GM18951 (cell line): ENCODE data around the gene IRF7.

Source experiments
- POLR2A ChIP-seq: IDR thresholded peaks from 4 replicates; pipeline ENCODE4 v1.6.1; 2011; ENCODE audit warnings: mild to moderate bottlenecking; ENCODE audit not compliant: insufficient read length, insufficient read depth; ENCODE audit errors: extremely low read depth
- in situ Hi-C: fragments of 300-500 bp; cut with MboI; formaldehyde crosslinking; loops from one replicate; pipeline ENCODE4 v1.12.0; 2022; ENCODE audit warnings: low sequenced_read_pairs, mixed read lengths, inconsistent platforms; ENCODE audit not compliant: unreplicated experiment

IRF7 gene

DNA sequence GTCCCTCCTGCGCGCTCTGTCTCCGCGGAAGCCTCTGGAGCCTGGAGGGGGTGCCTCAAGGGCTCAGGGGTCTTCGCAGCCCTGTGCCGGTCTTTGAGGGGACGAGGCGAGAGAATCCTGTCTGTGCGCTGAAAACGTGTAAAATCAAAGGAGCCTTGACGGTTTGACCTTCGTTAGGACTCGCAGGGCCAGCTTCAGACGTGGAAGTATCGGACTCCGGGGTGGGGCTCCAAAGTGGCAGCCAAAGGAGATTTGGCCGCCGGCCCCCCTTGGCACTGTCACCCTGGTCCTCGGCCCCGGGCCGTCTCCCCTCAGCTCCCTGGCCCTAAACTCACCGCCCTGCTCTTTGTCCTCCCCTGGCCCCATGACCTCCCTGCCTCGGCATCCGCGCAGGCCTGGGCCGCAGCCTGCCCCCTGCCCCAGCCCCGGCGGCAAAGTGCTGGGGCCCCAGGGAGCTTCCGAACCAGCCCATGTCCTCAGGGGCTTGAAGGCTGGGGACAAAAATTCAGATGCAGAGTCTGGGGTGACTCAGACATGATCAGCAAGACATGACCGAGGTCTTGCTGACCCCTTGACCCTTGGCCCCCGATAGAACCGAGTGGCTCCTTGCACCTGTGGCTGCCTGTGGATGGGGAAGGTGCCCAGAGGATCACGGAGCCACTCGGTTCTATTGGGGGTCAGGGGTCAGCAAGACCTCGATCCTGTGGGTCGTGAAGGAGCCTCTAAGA is 46.4 kb downstream of the IRF7 start:
- no peak for TF ChIP-seq POLR2A
- in situ Hi-C loops: no loop called here

DNA sequence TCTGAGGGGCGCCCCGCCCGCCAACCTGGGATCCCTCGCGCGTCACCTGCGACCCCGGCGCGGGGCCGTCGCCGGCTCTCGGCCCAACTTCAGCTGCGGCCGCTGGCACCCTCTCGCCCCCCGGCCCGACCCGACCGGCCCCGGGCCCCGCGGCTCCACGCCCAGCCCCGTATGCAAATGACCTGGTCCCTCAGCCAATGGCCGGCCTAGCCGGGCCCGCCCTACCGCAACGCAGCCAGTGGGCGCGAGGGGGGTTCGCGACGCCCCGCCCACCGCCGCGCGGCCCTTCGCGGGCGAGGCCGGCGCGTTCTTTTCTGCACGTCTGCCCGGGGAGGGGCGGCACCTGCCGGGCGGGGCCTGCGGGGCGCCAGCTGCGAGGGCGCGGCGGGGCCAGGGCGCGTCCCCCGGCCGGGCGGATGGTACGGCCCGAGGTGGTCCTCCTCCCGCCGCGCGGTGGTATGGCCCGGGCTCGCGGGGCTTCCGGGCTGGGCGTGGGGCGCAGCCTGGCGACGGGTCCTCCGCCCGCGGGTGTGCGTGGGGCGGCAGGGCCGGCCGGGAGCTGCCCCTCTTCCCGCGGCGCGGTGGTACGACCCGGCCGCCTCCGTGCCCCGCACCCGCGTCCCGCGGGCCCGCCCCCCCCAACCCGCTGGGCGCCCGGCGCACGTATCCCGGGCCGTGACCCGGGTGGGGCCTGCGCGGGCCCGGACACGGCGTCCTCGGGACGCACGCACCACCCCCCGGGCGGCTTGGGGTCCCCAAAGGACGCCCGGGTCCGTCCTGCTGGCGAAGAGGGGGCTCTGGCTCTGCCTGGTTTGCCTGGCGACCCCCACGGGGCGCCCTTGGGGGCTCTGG is 47.2 kb downstream of the IRF7 start:
- in situ Hi-C loops: no loop called here
- TF ChIP-seq POLR2A: peak; percentile 77

DNA sequence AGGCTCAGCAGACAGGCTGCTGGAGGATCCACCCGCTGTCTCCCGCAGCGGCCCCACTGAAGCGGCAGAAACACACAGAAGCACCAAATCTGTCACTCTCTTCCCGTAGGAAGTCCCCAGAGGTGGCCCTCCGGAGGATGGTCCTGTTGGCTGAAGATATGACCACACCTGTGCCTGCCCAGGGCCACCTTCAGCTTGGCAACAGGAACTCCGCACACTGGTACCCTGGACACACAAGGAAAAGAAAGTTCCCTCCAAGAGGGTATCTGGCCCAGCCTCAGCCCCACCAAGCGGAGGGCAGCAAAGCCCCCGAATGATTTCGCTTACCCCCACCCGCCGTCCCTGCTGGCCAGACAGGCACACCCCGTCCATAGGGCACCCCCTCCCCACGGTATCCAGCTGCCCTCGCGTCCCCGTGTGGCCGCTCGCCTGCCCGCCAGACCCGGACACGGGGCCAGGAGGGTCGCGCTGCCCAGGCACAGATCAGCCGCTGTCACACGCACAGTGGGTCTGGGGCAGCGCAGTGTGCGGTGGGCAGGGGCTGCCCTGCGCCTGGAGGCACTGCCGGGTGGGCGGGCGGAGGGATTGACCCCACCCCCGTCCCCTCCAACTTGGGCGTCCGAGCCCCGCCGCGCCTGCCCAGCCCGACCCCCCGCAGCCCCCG is 48.0 kb downstream of the IRF7 start:
- TF ChIP-seq POLR2A: no peak
- in situ Hi-C loops: no loop called here

DNA sequence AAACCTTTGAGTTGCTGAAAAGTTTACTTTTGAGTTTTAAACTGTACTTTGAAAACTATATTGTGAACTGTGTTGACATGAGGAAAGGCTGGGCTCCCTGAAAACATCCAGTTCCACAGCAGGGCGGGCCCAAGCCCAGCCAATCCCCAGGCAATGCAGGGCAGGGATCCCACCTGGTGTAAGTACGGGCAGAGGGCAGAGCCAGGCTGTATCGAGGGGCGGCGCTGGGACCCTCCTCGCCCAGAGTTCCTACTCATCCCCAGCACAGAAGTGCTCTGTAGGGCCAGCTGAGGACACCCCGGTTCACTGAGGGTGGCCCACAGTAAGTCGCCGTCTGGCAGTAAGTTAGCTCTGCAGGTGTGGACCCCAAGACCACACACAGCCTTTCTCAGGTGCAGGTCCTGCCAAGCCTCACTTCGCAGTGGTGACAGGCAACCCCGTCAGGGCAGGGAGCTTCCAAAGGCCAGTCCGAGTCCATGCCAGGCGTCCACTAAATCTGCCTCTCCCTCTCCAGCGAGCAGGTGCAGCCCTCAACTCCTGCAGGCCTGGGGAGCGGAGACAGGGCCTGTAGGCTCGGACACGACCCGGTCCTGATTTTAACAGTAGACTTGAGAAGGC is 48.6 kb downstream of the IRF7 start:
- no peak for TF ChIP-seq POLR2A
- in situ Hi-C loops: no loop called here

DNA sequence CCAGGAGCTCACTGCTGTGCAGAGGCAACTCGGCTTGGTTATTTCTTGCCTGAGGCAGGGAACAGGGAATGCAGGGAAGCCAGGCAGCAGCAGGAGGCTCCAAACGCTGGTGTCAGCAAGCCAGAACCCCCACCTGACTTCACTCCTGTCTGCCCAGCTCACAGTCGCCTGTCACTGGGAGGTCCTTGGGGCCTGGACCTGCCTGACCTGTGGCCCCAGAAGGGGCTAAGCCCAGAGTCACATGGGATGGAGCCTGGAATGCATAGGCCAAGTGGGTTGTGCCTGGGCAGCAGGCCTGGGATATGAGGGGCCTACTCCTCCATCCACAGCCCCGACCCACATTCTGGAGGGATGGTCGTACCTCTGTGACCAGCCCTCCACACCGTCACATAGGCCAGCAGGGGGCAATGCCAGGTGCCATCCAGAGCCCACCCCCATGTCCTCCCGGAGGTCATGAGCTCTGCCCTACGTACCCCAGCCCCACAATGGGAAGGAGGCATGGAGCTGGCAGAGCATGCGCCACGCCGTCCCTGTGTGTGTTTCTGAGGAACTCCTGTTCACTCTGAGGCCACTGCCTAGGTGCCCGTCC is 49.7 kb downstream of the IRF7 start:
- in situ Hi-C loops: no loop called here

GRCh38 chr11:563812-564578 is 51.8 kb downstream of the IRF7 start:
- in situ Hi-C loops: no loop called here
- no peak for TF ChIP-seq POLR2A

More for the DNA sequence above, 49.7 kb downstream of the IRF7 start:
- TF ChIP-seq POLR2A: no peak

GRCh38 chr11:563066-563811 is 52.5 kb downstream of the IRF7 start:
- no peak for TF ChIP-seq POLR2A
- in situ Hi-C loops: no loop called here
